Measurements from ENCODE around the gene IFI35.

Gene IFI35

GRCh38 chr17:43020789-43021740 lies 14.5 kb downstream of the IFI35 start (continued):
- TF ChIP-seq ZNF26 (tag by site-specific recombination; IDR thresholded peaks at IDR 0.05) (no peak), SCRT1 (tag by site-specific recombination; IDR thresholded peaks at IDR 0.05; ENCODE audit: borderline replicate concordance) (no peak), ZNF10 (tag by site-specific recombination; IDR thresholded peaks at IDR 0.05) (no peak), ZNF558 (tag by site-specific recombination; IDR thresholded peaks at IDR 0.05) (no peak), ZNF202 (tag by site-specific recombination; IDR thresholded peaks at IDR 0.05; ENCODE audit: borderline replicate concordance) (no peak), ZNF112 (tag by site-specific recombination; IDR thresholded peaks at IDR 0.05) (no peak), KLF16 (tag by site-specific recombination; IDR thresholded peaks at IDR 0.05) (peak; percentile 38; the same call in 1 of the 2 replicates), ZBTB17 (tag by site-specific recombination; IDR thresholded peaks at IDR 0.05) (peak; percentile 62), ZNF677 (tag by site-specific recombination; IDR thresholded peaks at IDR 0.05) (no peak), ZFP3 (tag by site-specific recombination; IDR thresholded peaks at IDR 0.05; ENCODE audit: low read depth) (no peak), ZNF221 (tag by site-specific recombination; IDR thresholded peaks at IDR 0.05; ENCODE audit: borderline replicate concordance) (no peak), ZNF140 (tag by site-specific recombination; IDR thresholded peaks at IDR 0.05) (no peak), ZNF530 (tag by site-specific recombination; IDR thresholded peaks at IDR 0.05; ENCODE audit: low read depth) (no peak), ZNF629 (tag by site-specific recombination; IDR thresholded peaks at IDR 0.05) (no peak), ZNF211 (tag by site-specific recombination; IDR thresholded peaks at IDR 0.05; ENCODE audit: low read depth) (no peak), BCL6B (tag by site-specific recombination; IDR thresholded peaks at IDR 0.05) (no peak), TCF7L2 (IDR thresholded peaks at IDR 0.05; ENCODE audit: borderline replicate concordance, low read depth, low read length) (no peak), ZNF280C (tag by site-specific recombination; IDR thresholded peaks at IDR 0.05) (no peak), ZNF174 (tag by site-specific recombination; IDR thresholded peaks at IDR 0.05) (no peak), ZBTB44 (tag by site-specific recombination; IDR thresholded peaks at IDR 0.05) (no peak), SETDB1 (IDR thresholded peaks at IDR 0.05; ENCODE audit: insufficient read length, low read length) (no peak), MEIS1 (CRISPR knock-in tag; IDR thresholded peaks at IDR 0.05; ENCODE audit: borderline replicate concordance) (no peak), ZNF600 (tag by site-specific recombination; IDR thresholded peaks at IDR 0.05) (no peak), ZFHX2 (tag by site-specific recombination; conservative IDR thresholded peaks at IDR 0.05) (no peak), ZNF776 (tag by site-specific recombination; IDR thresholded peaks at IDR 0.05; ENCODE audit: borderline replicate concordance) (no peak), OVOL3 (tag by site-specific recombination; IDR thresholded peaks at IDR 0.05) (no peak), ZNF416 (tag by site-specific recombination; IDR thresholded peaks at IDR 0.05) (no peak), MYNN (tag by site-specific recombination; IDR thresholded peaks at IDR 0.05; ENCODE audit: borderline replicate concordance) (no peak), ZNF23 (tag by site-specific recombination; IDR thresholded peaks at IDR 0.05; ENCODE audit: borderline replicate concordance) (no peak), ZNF830 (tag by site-specific recombination; IDR thresholded peaks at IDR 0.05; ENCODE audit: low read depth) (no peak), ZNF560 (tag by site-specific recombination; IDR thresholded peaks at IDR 0.05; ENCODE audit: borderline replicate concordance) (no peak), ZNF302 (tag by site-specific recombination; IDR thresholded peaks at IDR 0.05; ENCODE audit: low read depth) (no peak), ZFP69B (tag by site-specific recombination; IDR thresholded peaks at IDR 0.05) (peak; percentile 74; the same call in 1 of the 2 replicates), GLI4 (tag by site-specific recombination; IDR thresholded peaks at IDR 0.05) (no peak), PRDM1 (tag by site-specific recombination; IDR thresholded peaks at IDR 0.05) (no peak)

All from HEK293 (cell line).